GM12874 (cell line): ENCODE data around the gene GSTM3.

Experiments
- TF ChIP-seq, protein P1 (sequence below): IDR thresholded peaks from 2 replicates; pipeline ENCODE4 v1.5.1; 2011; ENCODE audit warnings: low read depth, mild to moderate bottlenecking, control low read depth, low read length, moderate library complexity; ENCODE audit not compliant: insufficient read depth

The GSTM3 gene

DNA sequence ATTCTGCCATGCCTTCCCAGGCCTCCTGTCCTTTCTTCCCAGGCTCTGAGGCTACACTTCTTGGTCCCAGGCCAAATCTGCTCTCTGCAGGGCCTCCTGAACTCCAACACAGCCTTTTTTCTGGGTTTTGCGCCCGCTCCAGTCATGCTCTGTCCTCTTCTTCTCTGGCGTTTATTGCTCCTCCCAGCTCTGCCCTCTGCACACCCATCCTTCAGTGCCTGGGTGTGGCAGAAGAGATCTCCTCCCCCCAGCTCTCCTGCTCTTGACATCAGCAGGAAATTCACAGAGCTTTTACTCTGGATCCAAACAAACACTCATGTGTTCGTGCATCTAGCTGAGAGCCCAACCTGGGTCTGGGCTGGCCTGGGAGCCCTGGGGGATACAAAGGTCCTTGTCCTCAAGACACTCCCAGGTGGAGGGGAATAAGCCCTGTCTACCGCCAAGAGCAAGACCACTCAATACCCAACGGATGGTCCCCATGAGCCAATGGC lies 45.7 kb upstream of the GSTM3 start:
- TF ChIP-seq, protein P1, sequence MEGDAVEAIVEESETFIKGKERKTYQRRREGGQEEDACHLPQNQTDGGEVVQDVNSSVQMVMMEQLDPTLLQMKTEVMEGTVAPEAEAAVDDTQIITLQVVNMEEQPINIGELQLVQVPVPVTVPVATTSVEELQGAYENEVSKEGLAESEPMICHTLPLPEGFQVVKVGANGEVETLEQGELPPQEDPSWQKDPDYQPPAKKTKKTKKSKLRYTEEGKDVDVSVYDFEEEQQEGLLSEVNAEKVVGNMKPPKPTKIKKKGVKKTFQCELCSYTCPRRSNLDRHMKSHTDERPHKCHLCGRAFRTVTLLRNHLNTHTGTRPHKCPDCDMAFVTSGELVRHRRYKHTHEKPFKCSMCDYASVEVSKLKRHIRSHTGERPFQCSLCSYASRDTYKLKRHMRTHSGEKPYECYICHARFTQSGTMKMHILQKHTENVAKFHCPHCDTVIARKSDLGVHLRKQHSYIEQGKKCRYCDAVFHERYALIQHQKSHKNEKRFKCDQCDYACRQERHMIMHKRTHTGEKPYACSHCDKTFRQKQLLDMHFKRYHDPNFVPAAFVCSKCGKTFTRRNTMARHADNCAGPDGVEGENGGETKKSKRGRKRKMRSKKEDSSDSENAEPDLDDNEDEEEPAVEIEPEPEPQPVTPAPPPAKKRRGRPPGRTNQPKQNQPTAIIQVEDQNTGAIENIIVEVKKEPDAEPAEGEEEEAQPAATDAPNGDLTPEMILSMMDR = no peak

DNA sequence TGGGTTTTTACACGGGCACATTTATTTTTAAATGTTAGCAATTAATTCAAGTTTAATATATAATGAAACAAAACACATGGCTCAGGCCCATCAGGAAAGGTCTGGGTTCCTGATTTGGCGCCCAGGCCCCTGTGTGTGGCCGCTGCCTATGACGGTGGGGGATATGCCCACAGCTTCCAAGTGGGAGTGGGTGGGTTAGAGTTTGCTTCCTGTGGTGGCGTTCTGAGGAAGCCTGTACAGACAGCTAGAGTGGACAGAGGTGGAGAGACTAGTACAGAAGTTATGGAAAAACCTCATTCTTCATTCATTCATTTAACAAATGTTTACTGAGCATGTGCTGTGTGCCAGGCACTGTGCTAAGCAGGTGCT lies 45.3 kb upstream of the GSTM3 start:
- TF ChIP-seq, protein P1 = no peak

DNA sequence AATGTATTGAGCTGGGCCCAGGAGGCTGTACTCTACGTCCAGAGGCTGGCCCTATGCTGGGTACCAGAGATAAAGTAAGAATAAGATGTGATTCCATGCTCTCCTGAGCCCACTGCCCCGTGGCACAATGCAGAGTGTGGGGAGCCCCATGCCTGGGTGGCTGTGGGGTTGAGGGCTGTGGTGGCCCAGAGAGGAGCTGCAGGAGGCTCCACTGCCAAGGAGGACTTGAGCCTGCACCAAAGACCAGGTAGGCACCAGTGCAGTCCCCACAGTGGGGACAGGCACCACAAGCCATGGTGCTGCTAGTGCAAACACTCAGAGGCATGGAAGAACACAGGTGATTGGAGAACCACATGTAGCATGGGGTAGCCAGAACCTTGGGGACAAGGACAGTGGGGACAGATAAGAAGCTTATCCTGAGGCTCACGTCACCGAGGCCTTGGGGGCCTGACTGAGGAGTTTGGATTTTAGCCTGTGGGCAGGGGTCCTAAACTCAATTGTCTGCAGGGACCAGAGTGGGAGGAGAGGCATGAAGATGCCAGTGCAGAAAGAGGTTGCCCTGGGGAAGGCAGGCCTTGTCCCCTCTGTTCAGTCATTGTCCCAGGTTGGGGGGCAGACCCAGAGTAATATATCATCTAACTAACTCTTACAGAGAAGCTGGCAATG lies 44.7 kb upstream of the GSTM3 start:
- TF ChIP-seq, protein P1 = no peak

DNA sequence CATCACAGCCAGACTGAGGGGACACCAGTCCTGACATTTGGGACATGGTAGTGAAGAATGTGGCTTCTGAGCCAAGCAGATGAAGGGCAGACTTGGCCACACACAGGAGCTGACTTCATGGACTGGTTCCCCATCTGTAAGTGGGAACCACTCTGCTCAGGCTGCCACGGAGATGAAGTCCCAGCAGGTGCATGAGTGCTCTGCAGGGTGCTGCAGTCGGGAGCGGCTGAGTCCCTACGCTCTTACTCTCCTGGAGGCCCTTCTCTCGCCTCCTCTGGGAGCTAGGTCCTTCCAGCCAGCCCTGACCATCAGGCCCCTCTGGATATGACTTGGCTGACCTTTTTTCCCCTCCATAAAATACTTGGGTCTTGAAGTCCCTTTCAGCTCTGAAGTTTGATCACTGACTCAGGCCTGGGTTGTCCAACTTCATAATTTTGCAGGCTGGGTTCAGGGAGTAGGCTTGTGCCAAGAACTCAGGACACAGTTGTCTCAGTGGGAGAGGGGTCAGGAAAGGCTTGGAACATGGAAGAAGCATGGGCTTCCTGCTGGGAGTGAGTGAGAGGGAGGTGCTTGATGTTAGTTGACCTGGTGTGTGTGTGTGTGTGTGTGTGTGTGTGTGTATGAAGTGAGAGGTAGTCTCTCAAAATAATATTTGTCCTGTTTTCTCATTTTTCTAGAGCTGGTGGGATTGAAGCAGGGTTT lies 43.9 kb upstream of the GSTM3 start:
- TF ChIP-seq, protein P1 = no peak

DNA sequence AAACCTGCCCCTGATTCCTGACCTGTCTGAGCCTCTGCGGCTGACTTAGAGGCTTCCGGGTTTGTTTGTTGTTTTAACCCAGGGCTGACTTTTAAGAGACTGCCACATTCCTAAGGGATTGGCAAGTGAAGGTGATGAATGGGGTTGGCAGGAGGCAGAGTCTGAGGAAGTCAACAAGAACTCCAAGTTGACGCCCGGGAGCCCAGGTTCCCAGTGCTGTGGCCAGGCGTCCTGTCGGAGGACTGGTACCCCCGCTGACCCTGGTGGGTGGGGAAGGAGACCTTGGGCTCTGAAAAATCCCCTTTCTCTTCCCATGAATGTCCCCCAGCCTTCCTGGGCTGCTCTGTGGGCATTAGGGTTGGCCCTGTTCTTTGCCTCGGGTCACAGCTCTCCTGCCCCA lies 42.6 kb upstream of the GSTM3 start:
- TF ChIP-seq, protein P1 = no peak

DNA sequence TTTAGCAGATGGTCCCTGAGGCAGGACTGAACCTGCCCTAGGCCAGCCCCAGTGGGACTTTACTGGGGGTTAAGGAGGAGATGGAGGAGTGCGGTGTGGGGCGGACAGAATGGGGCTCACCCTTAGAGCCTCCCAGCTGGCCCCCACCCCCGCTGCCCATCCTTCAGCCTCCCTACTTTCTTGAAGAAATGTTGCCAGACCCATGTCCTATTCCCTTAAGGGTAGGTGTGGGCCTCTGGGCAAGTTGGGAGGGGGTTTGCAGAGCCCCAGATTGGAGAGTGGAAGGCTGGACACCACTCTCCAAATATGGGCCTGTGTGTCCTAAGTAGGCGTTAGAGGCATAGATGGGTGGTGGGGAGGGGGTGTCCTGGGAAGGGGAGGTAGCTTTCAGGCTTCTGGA lies 42.1 kb upstream of the GSTM3 start:
- TF ChIP-seq, protein P1 = no peak

DNA sequence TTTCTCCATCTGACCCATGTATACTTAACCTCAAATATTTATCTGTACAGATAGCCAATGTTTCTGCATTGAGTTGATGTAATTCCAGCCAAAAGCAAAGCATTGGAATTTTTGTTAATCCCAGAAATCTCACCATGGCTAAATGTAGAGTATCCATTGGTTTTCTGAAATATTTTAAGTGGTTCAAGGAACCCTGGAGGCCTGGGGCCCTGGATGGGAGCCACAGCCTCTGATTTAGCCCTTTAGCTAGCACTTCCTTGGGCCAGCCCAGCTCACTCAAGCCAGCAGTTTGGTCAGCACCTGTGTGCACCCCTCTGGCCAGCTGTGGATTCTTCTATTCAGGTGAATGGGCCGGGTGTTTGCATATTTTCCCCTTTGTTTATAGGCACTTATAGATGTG lies 41.7 kb upstream of the GSTM3 start:
- TF ChIP-seq, protein P1 = no peak
